Spleen (tissue), 7 donors: ENCODE results near the gene VGF.

Experiments
- POLR2A ChIP-seq, 3 donors: fragments of 450-650 bp; IDR thresholded peaks; one replicate each; pipeline ENCODE4 v1.5.1; 2017; ENCODE audit warnings: antibody characterized with exemption in 3 of 3, mild to moderate bottlenecking in 1 of 3
- TF ChIP-seq, protein P1 (sequence below), 11 experiments: fragments of 200-600 bp in 7 of 11; fragments of 450-650 bp in 4 of 11; sonication (generic) in 4 of 11; IDR thresholded peaks in 8 of 11; conservative IDR thresholded peaks in 3 of 11; 1 replicate in 7 of 11; 2 replicates in 4 of 11; pipeline versions ENCODE4 v1.4.0 to v1.8.0; 2016 to 2021; ENCODE audit warnings: antibody characterized with exemption in 11 of 11, inconsistent platforms in 4 of 11, mild to moderate bottlenecking in 1 of 11
- donor health status: DM: no; HTN: no; CAD: no; lungs with moderate emphysema.
- donor health status: DM: no; HTN: no; CAD: no.
- donor health status: DM: no; HTN: no; CAD: no.

DNA sequence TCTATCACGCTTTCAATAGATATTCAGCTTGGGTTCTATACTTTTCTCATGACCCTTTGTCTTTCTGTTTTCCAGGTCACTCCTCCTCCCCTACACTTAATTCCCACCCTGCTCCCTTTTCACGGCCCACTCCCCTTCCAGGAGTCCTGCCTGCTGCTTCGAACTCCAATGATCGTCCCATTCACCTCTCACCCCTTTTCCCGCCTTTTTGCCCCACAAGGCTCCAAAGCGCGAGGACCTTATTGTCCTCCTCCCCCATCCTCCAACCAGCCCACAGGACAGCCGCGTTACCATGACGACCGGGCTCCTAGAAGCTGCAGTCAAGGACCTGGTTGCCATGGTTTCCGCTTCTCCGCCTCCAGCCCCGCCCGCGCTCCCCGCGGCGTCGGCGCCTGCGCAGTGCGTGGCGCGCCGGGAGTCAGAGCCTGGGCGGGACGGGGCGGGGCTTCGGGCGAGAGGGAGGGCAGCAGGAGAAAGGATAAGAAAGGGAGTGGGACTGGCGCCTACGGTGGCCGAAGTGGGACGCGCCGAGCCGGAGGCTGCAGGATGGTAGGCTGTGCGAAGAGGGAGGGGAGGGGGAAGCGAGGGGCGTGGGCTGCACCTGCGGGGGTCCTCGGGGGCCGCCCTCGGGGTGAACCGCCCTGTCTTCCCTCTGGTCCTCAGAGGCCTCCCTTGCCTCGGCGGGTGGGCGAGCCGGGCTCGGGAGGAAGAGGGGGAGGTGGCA is 11.2 kb downstream of the VGF start, which contains the start of gene AP1S1:
- TF ChIP-seq POLR2A (IDR thresholded peaks at IDR 0.05), result no peak
- TF ChIP-seq, protein P1, sequence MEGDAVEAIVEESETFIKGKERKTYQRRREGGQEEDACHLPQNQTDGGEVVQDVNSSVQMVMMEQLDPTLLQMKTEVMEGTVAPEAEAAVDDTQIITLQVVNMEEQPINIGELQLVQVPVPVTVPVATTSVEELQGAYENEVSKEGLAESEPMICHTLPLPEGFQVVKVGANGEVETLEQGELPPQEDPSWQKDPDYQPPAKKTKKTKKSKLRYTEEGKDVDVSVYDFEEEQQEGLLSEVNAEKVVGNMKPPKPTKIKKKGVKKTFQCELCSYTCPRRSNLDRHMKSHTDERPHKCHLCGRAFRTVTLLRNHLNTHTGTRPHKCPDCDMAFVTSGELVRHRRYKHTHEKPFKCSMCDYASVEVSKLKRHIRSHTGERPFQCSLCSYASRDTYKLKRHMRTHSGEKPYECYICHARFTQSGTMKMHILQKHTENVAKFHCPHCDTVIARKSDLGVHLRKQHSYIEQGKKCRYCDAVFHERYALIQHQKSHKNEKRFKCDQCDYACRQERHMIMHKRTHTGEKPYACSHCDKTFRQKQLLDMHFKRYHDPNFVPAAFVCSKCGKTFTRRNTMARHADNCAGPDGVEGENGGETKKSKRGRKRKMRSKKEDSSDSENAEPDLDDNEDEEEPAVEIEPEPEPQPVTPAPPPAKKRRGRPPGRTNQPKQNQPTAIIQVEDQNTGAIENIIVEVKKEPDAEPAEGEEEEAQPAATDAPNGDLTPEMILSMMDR (IDR thresholded peaks at IDR 0.05 in 8 of 11, conservative IDR thresholded peaks at IDR 0.05 in 3 of 11), result no peak
